GM21576 (cell line): ENCODE data around the gene CDH23.

Experiments used
- ATAC-seq: cut with Tn5 transposase; IDR thresholded peaks from one replicate; pipeline ENCODE4 v1.9.1; 2021; ENCODE audit warnings: mild to moderate bottlenecking, moderate library complexity; ENCODE audit not compliant: unreplicated experiment

The CDH23 gene

DNA sequence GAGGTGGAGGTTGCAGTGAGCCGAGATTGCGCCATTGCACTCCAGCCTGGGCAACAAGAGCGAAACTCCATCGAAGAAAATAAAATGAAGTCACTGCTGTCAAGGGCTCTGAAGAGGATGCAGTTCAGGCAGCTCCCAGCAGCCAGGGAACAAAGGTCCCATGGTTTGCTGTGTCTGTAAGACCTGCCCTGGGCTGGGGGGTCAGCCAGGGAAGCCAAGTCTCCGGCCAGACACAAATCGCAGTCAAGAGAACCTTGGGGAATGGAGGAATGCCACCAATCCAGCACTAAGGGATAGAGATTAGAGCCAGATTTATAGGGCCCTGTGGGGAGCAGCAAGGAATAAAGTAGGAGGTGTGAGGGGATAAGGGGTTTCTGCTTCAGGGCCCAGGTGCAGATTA, 405.5 kb downstream of the CDH23 start:
- ATAC-seq, result no peak

- ATAC-seq, result no peak
Measured at GRCh38 chr10:71802715-71803488, 406.2 kb downstream of the CDH23 start.

DNA sequence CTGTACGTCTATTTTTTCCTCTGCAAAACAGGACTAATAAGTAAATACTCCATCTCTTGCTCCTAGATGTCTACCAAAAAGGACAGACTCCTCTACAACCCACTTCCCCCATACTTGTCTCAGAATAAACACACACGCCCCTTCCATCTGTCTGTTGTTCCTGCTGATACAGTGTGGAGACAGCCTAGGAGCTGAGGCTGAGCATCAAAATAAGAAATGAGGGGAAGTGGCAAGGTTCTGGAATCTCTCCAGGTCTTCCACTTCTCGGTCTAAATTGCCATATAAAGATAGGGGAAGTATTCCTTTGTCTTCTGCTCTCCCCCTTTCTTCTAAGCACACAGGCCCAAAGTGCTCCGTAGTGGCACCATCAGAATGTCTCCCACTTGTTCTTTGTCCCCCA, 407.4 kb downstream of the CDH23 start:
- no peak for ATAC-seq

- no peak for ATAC-seq
Measured at GRCh38 chr10:71805776-71806703, 409.3 kb downstream of the CDH23 start.

DNA sequence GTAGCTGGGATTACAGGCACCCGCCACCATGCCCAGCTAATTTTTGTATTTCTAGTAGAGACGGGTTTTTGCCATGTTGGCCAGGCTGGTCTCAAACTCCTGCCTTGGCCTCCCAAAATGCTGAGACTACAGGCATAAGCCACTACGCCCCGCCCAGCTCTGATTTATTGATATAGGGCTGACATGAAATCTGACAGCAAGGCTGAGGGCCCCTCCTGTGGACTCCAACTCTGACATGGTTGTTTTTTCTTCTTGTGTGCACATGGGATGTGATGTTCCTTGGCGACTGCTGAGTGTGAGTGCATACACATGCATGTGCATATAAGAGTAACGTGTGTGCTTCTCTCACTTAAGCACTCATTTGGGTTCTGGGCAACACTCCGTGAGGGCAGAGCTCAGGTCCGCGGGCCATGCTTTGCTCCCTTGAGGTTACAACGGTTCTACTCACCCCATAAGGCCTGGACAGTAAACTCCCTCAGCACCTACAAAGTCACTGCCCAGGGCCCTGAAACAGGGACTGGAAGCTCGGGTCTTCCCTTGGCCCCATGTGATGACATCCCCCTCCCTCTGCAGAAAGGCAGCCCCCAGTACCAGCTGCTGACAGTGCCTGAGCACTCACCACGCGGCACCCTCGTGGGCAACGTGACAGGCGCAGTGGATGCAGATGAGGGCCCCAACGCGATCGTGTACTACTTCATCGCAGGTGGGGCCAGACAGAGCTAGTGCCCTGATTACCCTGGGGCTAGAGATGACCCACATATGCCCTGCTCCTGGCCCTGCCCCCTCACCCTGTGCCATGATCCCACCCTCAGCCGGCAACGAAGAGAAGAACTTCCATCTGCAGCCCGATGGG, 410.2 kb downstream of the CDH23 start:
- no peak for ATAC-seq

GRCh38 chr10:71807557-71808510, 411.1 kb downstream of the CDH23 start:
- ATAC-seq, result no peak

DNA sequence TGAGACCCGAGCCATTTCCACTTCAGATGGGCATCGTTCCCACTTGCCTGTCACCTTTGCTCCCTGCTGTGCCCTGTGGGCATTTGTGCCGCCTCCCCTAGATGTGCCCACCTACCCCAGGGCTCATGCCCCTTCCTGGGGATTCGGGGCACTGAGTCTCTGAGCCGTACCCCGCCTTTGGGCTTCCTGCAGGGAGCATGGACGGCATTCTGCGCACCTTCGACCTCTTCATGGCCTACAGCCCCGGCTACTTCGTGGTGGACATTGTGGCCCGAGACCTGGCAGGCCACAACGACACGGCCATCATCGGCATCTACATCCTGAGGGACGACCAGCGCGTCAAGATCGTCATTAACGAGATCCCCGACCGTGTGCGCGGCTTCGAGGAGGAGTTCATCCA, 412.9 kb downstream of the CDH23 start:
- no peak for ATAC-seq

DNA sequence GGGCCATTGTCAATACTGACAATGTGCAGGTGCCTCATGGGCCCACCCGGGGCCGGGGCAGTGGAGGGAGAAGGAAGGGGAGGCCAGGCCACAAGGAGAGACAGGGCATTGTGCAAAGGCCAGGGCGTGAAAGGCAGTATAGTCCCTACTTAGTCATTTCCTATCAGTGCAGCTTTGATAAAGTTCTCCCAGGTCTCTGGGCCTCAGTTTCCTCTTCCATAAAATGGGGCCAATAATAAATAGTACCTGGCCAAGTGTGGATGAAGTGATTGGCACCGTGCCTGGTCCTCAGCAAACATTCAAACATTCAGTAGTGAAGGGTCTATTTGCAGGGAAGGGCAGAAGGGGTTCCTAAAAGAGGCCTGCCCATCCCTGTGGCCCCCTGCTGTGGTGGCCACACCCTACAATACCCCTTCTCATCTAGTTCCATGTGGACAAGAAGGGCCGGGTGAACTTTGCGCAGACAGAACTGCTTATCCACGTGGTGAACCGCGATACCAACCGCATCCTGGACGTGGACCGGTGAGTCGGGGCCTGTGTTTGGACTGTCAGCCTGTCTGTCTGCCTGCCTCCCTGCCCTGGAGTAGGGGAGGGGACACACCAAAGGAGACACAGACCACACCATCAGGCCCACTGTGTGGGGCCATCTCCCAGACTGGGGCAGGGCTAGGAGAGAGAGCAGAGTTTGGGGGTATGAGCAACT, 413.5 kb downstream of the CDH23 start:
- ATAC-seq, result no peak

DNA sequence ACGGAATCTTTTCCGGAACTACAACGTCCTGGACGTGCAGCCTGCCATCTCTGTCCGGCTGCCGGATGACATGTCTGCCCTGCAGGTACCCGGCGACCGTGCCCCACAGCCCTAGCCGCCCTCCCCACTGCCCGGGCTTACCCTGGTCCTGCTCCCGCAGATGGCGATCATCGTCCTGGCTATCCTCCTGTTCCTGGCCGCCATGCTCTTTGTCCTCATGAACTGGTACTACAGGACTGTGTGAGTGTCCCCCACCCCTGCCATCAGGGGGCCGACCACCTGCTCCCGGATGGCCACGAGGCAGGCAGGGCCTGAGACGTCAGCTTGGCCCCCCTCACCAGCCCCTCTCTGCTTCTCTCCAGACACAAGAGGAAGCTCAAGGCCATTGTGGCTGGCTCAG, 414.6 kb downstream of the CDH23 start:
- no peak for ATAC-seq

- no peak for ATAC-seq
Measured at GRCh38 chr10:71812016-71812912, 415.5 kb downstream of the CDH23 start.

- no peak for ATAC-seq
Measured at GRCh38 chr10:71812913-71813590, 416.3 kb downstream of the CDH23 start.

DNA sequence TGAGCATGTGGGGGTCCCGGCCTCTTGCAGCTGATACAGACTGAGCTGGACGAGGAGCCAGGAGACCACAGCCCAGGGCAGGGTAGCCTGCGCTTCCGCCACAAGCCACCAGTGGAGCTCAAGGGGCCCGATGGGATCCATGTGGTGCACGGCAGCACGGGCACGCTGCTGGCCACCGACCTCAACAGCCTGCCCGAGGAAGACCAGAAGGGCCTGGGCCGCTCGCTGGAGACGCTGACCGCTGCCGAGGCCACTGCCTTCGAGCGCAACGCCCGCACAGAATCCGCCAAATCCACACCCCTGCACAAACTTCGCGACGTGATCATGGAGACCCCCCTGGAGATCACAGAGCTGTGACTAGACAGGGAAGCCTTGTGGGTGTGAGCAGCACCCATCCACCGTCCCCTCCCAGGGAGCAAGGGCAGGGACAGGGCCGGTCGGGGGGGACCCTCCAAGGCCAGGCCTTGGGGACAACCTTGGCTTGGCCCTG, 418.2 kb downstream of the CDH23 start:
- no peak for ATAC-seq

- no peak for ATAC-seq
Measured at GRCh38 chr10:71815515-71816130, 418.9 kb downstream of the CDH23 start.

- no peak for ATAC-seq
Measured at GRCh38 chr10:71816421-71816851, 419.7 kb downstream of the CDH23 start.

DNA sequence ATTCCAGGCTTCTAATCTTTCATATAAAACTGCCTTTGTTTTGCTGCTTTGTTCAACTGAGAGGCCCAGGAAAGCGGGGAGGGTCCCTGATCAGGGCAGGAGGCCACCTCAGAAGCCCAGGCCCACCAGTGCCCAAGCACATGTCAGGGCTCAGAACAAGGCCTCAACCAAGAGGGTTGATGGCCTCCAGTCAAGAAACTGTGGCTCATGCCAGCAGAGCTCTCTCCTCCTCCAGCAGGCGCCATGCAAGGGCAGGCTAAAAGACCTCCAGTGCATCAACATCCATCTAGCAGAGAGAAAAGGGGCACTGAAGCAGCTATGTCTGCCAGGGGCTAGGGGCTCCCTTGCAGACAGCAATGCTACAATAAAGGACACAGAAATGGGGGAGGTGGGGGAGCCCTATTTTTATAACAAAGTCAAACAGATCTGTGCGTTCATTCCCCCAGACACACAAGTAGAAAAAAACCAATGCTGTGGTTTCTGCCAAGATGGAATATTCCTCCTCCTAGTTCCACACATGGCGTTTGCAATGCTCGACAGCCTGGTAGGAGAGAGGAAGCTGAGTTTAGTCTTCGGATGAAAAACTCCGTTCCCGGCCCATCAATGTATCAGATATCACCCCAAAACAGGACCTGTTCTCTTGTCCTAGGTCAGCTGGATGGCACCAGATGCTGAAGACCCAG, 420.4 kb downstream of the CDH23 start:
- no peak for ATAC-seq

GRCh38 chr10:71817831-71818655, 421.3 kb downstream of the CDH23 start:
- no peak for ATAC-seq
